Activated T-helper 9 cell treated with anti-CD3 and anti-CD28 coated beads, Interleukin-2, amount 50 U/mL, for 16 hours (primary cell): Measurements from ENCODE around the gene GDF9.
A peak's percentile ranks its signal among the peaks of the same experiment; 100 is the strongest.

ENCODE experiments used
- DNase-seq: peaks from one replicate; pipeline ENCODE4 v3.0.0-alpha.2; 2020; ENCODE audit warnings: low read depth

Gene GDF9

GRCh38 chr5:132866342-132867045 is at the start of gene GDF9, which contains the start of gene UQCRQ:
Gene GDF9 (minus strand): TSS chr5:132866469. CDS start chr5:132864533, 1,936 bp downstream.
Gene UQCRQ (plus strand): TSS chr5:132866642. CDS start chr5:132866882, 240 bp downstream.
- DNase-seq = peak; percentile 81

DNA sequence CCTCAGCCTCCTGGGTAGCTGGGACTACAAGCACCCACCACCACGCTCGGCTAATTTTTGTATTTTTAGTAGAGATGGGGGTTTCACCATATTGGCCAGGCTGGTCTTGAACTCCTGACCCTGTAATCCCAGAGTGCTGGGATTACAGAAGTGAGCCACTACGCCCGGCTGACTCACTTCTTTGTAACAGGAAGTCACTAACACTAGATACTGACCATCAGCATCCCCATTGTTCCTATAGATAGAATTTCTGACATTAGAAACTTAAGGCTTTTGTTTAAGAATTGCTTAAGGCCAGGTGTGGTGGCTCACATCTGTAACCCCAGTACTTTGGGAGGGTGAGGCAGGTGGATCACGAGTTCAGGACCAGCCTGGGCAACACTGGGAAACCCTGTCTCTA is 49.4 kb upstream of the GDF9 start:
- DNase-seq = no peak

GRCh38 chr5:132909702-132910101 is 43.4 kb upstream of the GDF9 start:
- no peak for DNase-seq

GRCh38 chr5:132907161-132907560 is 40.9 kb upstream of the GDF9 start:
- no peak for DNase-seq

DNA sequence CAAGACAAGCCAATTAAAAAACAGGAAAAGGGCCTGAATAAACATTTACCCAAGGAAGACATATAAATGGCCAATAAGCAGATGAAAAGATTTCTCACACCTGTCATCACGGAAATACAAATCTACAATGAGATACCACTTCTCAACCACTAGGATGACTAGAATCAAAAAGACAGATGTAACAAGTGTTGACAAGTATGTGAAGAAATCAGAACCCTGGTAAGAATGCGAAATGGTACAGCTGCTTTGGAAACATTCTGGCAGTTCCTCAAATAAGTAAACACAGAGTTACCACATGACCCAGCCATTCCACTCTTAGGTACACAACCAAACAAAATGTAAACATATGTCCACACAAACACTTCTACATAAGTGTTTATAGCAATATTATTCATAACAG is 39.7 kb upstream of the GDF9 start:
- DNase-seq = no peak

DNA sequence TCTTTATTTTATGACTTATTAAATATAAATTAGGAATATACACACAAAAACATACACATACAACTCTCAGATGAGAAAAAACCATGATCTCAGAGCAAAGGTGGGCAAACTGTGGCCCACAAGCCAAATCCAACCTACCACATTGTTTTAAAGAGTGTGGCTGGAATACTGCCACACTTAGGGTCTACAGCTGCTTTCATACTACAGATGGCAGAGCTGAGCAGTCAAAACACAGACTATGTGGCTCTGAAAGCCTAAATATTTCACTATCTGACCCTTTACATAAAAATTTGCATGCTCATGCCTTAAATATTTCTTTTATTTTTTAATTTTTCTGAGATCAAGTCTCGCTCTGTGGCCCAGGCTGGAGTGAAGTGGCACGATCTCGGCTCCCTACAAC is 35.5 kb upstream of the GDF9 start:
- DNase-seq = no peak

DNA sequence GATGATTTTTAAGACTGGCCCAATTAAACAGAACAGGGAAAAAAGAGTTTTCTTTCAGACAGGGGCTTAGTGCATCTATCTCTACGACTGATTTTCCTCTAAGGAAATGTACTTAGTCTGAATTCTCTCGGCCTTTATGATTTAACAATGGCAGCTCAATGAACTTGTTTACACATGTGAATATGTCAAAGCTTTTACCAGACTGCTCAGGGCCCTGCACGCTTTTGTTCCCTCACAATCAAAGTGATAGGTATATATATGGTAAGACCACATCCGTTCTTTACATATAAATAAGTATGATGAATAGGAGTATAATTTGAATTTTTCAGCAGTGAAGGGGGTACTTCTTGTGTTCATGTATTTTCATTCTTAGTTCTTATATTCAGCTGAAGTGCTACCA is 34.8 kb upstream of the GDF9 start:
- DNase-seq = no peak

DNA sequence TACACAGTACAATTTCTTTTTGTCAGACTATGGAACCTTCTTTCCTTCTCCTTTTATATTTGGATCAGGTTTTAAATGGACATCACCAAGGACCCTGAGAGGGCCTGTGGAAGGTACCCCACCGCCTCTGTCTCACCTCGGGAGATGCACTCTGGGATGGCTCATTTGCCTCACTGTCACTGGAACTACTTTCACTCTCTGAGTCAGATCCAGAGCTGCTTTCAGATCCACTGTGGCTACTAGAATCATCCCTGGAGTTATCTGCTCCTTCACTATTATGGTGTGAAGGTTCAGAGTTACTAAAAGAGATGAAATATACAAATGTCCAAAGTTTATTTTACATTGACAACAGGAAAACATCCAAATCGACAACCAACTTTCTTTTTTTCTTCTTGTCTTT is 31.8 kb upstream of the GDF9 start:
- DNase-seq = no peak

DNA sequence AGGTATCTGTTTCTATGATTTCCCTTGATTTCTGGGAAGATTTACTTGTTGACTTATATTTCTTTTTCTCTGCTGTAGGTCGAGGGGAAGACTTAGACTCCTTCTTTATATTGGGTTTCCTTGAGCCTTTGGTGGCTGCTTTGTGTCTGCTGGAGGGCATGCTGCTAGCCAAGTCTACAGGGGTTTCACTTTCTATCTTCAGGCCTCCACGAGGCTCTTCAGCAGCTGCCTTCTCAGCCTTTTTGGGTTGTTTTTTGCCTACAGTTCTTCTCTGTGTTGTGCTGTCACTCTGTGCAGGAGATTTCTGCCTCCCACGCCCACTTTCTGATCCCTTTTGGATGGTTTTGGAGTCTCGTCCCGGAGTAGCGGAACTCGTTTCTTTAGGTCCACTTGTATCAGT is 30.4 kb upstream of the GDF9 start:
- no peak for DNase-seq

GRCh38 chr5:132895719-132896305 is 29.5 kb upstream of the GDF9 start:
- no peak for DNase-seq

DNA sequence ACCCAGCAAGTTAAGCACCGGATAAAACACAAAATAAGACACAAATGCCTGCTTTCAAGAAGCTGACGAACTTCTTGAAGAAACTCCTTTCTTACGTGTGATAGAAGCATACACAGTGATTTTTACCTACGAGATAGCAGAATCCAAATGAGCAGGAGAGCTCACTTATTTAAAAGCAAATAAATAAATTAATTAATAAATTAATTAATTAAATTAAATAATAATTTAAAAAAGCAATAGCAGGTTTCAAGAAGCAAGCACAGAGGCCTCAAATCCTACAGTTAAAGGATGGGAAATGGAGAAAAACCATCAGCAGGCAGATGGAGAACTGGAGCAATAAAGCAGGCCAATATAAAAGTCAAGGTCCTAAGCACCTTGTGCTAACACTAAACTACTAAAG is 24.5 kb upstream of the GDF9 start:
- DNase-seq = no peak

DNA sequence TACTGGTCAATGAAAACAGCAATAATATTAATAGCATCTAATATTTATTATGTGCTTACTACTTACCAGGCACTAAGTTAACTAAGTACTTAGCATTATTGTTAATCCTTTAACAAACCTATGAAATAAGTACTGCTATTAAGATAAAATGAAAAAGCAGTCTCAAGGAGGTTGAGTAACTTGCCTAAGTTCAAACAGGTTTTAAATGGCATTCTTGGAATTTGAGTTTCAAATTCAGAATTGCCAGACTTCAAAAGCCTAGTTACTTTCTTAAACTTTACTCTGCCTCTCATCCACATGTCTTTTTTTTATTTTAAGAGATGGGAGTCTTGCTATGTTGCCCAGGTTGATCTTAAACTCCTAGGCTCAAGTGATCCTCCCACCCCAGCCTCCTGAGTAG is 23.2 kb upstream of the GDF9 start:
- DNase-seq = no peak

DNA sequence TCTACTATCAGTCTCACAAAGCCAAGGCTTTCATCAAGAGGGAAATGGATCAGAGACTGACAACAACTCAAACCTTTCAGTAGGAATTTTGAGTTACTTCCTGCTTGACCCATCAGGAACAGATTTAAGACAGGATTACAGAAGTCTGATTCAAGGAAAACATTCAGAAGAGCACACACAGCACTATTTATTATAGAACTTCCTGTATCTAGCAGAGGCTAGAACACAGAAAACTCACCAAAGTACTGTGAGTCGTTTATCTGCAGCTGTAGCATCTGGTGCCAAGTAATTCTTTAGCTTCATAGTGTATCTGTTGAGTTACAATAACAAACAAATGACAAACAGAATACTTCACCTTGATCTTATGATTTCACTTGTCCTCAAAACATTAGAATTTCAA is 21.0 kb upstream of the GDF9 start:
- DNase-seq = no peak

- DNase-seq = no peak
Measured at GRCh38 chr5:132886064-132886823, 20.0 kb upstream of the GDF9 start.

DNA sequence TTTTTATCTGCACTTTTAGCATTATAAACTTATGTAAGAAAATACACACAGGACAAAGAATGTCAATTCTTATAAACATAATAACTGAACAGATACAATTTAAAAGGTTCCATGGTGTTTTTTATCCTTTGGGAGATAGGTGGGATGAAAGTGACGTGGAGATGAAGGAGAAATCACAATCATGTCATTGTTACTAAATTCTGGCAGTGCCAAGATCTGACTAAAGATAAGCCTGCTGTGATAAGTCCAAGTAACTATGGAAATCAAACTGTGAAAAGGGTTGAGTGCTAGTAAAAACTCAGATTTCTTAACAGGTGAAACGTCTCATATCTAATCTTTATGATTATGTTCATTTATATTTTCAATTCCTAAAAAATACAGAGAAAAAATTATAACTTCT is 18.3 kb upstream of the GDF9 start:
- no peak for DNase-seq

- DNase-seq = no peak
Measured at GRCh38 chr5:132883261-132883834, 17.1 kb upstream of the GDF9 start.

DNA sequence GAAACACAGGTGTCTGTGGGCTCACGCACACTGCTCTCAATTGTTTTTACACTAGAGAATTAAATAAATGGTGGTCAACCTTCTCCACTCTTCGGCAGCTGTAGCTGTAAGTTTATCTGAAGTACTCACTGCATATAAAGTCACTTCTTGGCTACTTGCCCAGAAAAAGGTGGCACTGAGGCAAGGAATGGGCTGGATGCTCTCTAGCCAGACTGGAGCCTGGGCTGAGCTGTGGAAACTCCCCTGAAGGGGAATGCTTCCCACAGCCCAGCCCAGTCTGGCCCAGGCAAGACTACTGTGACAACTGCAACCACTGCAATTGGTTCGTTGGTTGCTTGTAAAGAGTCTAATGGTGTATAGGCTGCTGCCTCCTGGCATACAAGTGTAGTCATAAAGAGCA is 11.7 kb upstream of the GDF9 start:
- DNase-seq = no peak

DNA sequence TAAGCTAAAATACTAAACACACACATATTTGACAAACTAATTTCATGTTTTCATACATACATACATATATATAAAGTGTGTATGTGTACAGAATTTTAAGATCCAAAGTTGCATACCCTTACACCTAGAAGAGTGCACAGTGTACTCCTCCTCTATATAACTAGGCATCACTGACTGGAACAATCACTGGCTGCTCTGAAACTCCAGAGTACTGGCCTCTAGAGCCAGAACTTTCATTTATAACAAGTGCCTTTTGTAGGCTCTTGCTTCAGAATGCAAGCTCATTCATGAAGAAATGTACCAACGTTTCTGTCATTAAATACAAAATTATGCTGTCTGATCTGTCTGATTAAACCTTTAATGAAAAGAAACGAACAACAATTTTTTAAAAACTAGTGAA is 11.2 kb upstream of the GDF9 start:
- DNase-seq = no peak

DNA sequence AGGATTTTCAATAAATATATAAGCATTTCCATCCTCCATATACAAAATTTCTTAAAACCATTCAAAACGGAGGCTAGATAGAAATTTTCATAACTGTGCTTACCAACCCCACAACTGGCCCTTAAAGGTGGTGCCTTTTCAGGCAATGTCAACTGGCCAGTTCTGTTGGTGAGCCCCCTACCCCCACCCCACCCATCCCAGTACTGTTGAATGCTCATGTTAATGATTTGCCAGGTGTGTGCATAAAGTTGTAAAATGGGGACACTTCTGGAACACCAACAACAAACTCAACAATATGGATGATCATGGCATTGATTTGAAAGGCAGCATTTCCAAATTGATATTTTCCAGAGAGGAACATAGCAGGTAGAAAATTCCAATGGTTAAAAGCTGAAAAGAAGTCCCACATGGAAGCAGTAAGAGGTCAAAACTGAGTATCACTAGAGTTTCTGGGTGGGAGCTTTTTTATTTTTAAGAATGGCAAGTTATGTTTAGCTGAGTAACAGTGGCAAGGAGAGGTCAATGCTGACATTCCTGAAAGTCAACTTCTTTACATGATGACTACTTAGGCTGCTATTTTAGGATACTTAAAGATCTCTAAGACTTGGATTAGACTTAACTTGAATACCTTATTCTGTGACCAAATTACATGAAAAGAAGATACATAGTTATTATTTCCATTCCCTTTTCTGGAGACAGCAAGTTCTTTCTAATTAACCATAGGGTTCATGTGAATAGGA is 9.9 kb upstream of the GDF9 start:
- DNase-seq = no peak

DNA sequence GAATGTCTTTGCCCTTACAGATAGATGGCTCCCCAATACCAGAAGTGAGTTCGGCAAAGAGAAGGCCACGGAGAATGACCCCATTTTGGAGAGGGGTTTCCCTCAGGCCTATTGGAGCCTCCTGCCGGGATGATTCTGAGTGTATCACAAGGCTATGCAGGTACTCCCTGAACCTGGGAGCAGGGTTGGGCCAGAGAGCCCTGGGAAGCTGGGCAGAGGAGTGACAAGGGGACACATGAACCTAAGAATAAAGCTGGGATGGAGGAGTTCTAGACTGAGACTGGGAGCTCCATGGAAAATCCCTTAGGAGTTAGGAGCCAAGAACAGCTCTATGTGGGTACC is 7.6 kb upstream of the GDF9 start:
- no peak for DNase-seq

GRCh38 chr5:132873119-132873929 is 7.1 kb upstream of the GDF9 start, which contains the start of gene LEAP2:
Gene LEAP2 (plus strand): TSS chr5:132873668. CDS start chr5:132873695, 27 bp downstream.
- no peak for DNase-seq

DNA sequence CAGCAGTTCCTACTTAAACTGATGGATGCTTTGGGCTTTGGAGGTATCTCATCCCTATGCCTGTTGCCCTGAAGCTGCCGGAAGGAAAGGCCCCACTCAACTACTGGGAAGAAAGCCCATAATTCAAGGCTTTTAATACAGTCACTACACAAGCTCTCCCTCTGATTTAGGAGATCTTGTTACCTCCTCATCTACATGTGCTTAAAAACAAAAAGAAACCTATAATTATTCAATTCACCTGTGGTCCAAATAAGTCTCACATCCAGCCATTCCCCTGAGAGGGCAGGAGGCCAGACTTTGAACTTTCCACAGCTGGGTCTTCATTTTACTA is 6.5 kb upstream of the GDF9 start:
- DNase-seq = no peak
